ENCODE results near the gene WDR55. TPM values are rescaled to one million over a fixed set of nuclear protein-coding genes. Genes with fewer than 3 reads are reported as not detected.
"Not testable (repeated sequence)": the region's sequence is repeated elsewhere in the genome, so short reads cannot be mapped to it uniquely, and the experiment has no call there.

Gene WDR55
- total RNA-seq, 1 donor from 2014 or later, result 36.9 TPM

DNA sequence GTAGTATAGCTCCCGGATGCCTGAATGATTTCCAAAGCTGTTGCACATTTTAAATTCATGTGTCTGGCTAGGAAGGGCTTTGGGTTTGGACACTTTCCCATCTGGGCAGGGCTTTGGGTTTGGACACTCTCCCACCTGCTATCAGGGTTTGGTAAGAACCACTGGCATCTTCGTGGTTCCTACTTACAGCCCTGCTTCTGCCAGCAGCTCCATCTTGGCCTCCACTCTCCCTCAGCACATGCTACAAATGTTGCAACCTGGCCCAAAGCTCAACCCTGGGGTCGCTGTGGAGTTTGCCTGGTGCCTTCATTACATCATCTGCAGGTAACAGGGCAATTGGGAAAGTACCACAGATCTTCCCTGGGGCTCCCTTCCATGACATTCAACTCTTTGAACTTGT lies 22.0 kb upstream of the WDR55 start:
- intact Hi-C loops (cut with micrococcal nuclease), result no loop called here

DNA sequence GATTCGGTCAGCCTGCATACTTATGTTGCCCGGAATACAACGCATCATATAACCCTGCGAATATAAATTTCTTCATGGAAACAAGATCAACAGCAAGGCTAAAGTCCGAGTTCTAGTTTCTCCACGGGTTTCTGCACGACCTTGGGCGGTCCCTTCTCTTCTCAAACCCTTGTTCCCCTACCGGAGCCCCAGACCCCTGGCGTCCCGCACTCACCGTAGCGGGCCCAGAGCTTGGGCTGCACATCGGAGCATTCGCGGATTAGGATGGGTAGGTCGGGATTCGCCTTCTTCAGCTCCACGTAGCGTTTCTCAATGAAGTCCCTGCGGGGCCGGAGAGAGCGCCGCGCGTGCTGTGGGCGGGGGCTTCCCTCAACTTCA lies 17.7 kb upstream of the WDR55 start:
- intact Hi-C loops (cut with micrococcal nuclease), result loop anchor here (1.0 to 2.0 kb wide), 8 partner anchors 8 to 674 kb away; partner anchors contain the start of genes APBB3, HARS1, HARS2 and SLC35A4

DNA sequence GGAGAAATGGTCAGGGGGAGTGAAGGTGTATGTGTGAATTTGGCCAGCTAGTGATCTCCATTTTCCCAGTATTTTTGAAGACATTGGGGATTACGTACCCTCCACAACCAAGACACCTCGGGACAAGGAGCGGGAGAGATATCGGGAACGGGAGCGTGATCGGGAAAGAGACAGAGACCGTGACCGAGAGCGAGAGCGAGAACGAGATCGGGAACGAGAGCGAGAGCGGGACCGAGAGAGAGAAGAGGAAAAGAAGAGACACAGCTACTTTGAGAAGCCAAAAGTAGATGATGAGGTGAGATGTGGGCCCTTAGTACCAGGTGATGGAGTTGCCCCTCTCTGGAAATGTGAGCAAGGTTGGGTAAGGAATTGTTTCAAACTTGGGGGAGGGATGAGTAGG lies 5.8 kb upstream of the WDR55 start:
- intact Hi-C loops (cut with micrococcal nuclease), result no loop called here

DNA sequence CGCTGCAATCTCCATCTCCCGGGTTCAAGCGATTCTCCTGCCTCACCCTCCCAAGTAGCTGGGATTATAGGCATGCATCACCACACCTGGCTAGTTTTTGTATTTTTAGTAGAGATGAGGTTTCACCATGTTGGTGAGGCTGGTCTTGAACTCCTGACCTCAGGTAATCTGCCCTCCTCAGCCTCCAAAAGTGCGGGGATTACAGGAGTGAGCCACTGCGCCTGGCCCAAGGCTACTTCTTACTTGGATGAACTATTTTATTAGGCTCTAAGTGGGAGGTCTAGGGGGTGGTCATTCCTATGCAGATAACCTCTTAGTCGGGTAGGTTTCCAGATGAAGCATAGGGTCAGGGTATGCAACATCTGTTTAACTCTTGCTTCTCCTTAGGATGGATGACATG lies 4.3 kb upstream of the WDR55 start:
- intact Hi-C loops (cut with micrococcal nuclease), result not testable (repeated sequence)

DNA sequence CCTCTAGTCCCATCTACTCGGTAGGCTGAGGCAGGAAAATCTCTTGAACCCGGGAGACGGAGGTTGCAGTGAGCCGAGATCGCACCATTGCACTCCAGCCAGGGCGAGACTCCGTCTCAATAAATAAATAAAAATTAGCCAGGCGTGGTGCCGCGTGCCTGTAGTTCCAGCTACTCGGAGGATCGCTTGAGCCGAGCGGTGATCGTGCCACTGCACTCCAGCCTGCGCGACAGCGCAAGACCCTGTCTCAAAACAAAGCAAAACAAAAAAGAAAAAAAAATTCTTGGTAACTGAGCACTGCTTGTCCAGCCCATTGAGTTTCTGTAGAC lies 710 bp upstream of the WDR55 start:
- intact Hi-C loops (cut with micrococcal nuclease), result loop anchor here (1.0 kb wide), 7 partner anchors 17 to 263 kb away; partner anchors contain the start of genes ANKHD1, APBB3, HARS1 and HARS2

DNA sequence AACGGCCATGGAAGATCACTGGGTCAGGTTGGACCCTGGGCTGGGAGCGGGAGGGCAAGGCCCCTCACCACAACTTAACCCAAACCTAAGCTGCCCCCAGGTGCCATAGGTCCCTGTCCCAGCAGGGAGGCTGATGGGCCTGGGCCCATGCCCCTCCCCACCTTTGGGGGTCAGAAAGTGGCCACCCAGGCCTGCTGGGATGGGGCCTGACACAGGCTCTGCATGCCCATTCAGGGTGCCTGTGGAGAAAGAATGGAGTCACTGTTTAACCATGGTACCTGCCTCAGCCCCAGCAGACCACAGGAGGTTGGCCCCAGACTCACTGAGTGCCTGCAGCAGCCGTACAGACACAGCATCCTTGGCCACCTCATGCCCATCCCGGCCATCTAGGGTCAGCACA lies 6.3 kb downstream of the WDR55 start:
- intact Hi-C loops (cut with micrococcal nuclease), result not testable (repeated sequence)

DNA sequence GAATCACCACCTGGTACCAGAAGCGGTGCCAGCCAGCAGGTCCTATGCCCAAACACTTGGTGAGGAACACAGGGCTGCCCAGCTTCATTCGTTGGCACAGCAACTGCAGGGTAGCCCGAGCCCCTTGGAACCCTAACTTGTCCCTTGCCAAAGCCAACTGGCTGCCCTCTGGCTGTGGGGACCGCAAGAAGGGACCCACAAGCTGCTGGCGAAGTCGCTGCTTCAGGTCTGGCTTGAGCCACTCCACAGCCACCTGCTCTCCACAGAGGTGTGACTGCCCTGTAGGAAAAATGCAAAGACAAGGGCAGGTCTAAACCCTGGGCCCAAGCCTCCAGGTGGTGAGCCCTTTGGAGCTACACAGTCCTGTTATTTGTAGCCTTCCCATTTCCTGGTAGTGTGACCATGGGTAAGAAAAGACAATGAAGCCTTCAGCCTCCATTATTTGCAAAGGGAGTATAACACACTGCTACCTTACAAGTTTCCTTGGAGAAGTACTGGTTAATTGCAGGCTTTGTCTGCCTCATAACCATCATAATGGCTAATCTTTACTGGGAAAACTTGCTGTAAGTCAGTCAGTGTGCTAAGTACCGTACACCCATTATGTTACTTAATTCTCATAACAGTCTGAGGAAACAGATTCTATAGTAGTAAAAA lies 6.9 kb downstream of the WDR55 start:
- intact Hi-C loops (cut with micrococcal nuclease), result no loop called here

DNA sequence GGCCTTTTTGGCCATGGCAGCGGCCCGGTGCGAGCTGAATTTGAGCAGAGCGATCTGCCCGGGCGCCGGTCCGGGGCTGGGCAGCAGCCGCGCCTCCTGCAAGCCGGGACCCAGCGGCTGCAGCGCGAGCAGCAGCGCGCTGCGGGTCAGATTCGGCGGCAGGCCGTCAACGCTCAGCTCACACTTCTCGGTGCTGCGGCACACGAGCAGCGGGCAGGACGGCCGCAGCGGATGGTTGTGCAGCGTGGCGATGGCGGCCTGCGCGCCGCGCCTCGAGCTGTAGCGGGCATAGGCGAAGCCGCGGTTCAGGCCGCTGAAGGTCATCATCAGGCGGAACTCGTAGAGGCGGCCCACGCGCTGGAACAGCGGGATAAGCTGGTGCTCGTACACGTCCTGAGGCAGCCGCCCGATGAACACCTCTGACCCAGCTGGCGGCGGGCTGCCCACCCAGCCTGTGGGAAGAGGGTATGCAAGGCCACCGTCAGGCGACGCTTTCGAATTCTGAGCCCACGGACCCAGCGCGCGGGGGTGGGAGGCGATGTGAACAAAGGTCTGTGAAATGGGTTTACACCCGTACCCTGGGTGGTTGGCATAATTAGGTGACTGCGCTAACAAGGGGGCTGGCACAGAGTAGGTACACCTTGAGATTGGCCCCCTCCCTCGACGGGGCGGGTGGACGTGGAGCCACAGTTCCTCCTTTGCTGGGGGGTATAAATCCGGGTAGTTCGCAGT lies 7.9 kb downstream of the WDR55 start:
- intact Hi-C loops (cut with micrococcal nuclease), result no loop called here

DNA sequence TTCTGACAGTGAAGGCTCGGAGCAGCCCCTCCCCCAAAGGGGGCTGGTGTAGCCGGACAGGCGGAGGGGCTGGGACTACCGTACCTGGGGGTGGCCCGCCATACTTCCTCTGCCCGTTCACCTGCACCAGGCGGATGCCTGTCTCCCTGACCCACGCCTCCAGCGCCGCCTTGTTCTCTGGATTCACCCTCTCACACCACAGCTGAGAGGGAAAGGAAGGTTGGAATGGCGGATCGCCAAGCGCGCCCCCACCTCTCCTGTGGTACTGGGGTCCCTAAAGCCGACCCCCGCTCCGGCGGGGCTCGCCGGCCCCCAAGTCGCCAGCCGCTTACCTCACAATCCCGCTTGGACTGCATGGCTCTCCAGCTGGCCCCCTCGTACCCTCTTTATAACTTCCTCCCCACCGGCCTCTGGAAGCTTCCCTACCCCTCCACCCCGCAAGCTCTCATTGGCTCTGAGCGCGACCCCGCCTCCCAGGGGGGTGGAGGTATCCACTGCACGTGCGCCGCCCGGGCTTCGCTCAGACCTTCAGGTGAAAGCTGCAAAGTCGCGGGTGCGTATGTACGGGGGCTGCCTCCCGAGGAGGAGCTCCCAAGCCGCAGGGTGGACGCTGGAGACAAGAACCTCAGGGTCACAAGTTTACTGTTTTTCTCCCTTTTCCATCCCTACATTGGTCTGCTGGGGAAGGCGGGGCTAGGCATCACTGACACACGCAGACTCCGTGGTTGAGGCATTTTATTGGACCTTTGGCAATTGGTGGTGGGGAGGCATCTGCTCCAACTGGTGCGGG lies 8.7 kb downstream of the WDR55 start, which contains the start of gene DND1:
Gene DND1 (minus strand): TSS at position 390 of the 790 bp plus-strand sequence. CDS start 34 bp downstream, at position 356.
- intact Hi-C loops (cut with micrococcal nuclease), result no loop called here

DNA sequence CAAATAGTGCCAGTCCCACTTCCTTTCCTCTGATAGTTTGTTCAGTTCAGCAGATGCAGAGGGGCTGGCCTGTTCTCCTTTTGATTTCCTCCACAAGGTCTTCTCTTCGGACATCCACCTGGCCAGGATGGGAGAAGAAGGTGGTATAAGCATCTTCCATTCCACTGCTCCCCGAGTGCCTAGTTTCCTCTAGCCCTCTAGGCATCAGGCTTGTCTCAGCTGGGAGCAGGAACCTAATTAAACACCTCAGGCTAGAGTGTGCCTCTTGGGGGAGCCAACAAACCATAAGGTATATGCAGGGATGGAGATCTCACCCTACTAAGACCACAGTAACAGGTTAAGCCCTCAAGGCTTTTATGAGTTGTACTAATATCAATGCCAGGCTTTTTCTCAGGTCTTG lies 9.5 kb downstream of the WDR55 start:
- intact Hi-C loops (cut with micrococcal nuclease), result no loop called here

DNA sequence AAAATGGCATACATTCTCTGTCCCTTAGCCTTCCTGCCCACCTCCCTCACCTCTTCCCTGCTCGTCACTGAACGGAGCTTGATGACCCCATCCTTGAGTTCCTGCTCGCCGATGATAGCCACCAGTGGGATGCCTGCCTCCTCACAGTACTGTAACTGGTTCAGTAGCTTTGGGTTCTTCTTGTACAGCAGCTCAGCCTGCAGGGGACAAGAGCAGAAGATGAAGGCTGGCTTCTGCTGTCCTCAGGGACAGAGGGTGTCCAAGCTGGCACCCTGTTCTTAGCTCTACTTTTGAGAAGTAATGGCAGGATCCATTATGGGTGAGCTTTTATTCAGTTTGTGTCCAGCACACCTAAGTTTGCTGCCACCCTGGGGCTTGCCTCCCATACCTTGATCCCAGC lies 9.9 kb downstream of the WDR55 start:
- intact Hi-C loops (cut with micrococcal nuclease), result no loop called here

DNA sequence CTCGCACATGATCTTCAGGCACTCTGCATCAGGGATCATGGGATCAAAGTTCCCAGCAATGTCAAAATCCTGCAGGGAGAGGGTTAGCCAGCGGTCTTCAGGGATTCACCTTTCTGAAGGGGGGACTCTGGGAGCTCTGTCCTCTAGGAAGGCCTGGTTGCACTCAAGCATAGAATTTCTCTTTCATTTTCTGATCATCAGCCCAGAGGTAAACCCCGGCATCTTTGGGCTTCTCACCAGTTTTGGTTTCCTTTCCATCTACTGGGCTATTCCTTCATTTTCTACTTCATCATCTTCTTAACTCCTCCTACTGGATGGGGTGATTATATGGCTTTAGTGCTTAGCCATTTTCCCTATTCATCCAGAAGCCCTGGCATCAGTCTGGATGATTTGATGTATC lies 13.2 kb downstream of the WDR55 start:
- intact Hi-C loops (cut with micrococcal nuclease), result no loop called here

DNA sequence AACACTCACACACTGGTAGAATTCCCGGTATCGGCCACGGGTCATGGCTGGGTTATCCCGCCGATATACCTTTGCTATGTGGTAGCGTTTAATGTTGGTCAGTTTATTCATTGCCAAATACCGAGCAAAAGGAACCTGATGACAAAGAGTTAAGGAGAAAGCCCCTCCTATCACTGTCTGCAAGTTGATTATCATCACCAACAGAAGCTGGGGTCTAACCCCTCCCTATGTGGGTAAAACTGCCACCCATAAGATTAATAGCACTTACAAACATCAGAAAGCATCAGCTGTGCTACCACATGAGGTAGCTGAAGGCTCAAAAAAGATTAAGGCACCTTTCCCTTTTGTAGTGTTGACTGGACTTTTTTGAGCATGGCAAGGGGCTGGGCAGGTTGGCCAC lies 14.3 kb downstream of the WDR55 start:
- intact Hi-C loops (cut with micrococcal nuclease), result no loop called here

DNA sequence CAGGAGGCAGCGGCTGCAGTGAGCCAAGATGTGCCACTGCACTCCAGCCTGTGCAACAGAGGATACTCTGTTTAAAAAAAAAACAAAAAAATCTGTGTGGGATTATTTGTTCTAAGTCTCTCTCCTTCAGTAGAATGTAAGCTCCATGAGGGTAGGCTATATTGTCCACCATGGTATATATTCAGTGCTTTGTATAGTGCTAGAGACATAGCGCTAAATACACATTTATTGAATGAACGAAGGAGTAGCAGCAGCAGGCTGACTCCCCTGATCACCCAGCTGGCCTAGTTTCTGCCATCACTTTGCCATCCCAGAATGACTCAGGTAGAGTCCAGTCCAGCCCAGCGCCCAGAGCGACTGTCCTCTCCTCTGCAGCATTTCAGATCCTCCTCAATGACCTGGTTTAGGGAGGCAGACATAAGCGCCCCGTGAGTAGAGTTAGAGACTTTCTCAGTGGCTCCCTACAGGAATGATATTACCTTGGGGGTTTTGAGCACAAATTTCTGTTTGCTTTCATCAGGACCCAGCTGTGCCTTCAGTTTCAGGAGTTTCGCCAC lies 25.8 kb downstream of the WDR55 start:
- intact Hi-C loops (cut with micrococcal nuclease), result no loop called here

DNA sequence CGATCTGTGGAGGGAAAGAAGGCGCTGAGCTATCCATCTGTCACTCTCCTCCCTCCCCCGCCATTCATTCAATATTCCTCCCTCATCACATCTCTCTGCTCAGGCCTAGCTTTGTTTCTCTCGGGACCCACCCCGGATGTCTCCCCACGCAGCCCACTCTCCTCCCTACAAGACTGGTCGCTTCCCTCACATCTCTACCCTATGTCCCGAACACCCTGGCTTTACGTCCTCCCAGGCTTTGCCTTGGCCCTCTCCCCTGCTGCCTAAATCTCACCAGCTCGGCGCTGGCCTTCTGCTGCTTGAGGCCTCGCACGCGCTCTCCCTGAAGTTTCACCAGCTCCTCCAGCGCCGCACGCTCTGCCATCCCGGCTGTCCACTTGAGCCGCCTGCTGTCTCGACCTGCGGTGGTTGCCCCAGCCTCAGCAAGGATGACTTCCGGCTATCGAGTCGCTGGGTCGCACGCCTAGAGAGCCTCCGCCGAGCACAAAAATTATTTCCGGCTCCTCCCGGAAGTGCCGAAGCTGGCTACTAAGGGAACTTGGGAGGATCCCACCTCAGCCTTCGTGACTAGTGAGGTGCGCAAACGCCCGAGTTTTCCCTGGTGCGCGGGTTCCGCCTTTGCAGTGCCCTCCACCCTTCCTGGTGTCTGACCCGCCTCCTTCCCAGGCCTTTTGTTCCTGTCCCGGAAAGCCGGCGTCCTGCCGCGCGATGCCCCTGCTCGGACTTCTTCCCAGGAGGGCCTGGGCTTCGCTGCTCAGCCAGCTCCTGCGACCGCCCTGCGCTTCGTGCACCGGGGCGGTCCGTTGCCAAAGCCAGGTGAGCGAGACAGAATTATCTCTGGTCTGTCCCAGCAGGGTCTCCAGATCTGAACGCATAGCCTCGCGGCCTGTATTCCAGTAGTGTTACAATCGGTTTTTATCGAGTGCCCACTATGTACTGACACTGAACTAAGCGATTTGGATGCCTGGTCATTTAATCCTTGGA lies 26.5 kb downstream of the WDR55 start, which contains the start of the genes HARS1 and HARS2:
Gene HARS1 (minus strand): TSS at position 430 of the 984 bp plus-strand sequence. CDS start 66 bp downstream, at position 364.
Gene HARS2 (plus strand): TSS at position 515 of the 984 bp plus-strand sequence. CDS start 194 bp downstream, at position 709.
- intact Hi-C loops (cut with micrococcal nuclease), result loop anchor here (1.0 kb wide), 5 partner anchors 9 to 52 kb away; partner anchors contain the start of genes IK, NDUFA2, TMCO6 and WDR55

DNA sequence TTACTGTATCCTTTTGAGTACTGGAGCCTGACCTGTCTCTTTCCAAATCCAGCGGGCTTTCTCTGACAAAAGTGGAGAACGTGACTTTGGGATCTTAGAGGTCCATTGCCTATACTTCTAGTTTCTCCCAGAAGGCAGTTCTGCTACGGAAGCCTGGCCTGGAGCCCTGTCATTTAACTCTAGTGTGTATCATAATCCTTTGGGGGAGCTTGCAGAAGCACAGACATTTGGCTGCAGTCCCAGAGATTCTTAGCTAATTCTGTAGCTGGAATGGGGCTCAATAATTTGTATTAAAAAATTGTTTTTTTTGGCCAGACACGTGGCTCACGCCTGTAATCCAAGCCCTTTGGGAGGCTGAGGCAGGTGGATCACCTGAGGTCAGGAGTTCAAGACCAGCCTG lies 29.6 kb downstream of the WDR55 start:
- intact Hi-C loops (cut with micrococcal nuclease), result no loop called here

DNA sequence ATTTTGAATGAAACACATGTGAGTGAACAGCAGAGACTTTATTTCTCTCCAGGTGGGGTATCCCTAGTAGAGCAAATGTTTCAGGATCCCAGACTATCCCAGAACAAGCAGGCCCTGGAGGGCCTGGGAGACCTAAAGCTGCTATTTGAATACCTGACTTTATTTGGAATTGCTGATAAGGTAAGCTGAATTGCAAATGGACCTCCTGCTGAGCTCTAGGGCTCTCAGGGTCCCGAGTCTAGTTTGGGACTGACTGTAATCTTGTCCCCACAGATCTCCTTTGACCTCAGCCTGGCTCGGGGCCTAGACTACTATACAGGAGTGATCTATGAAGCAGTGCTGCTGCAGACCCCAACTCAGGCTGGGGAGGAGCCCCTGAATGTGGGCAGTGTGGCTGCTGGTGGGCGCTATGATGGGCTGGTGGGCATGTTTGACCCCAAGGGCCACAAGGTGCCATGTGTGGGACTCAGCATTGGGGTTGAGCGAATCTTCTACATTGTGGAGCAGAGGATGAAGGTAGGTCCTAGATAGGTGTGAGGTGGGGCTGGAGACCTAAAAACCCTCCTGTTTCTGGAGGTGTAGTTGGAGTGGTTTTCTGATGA lies 32.3 kb downstream of the WDR55 start:
- intact Hi-C loops (cut with micrococcal nuclease), result no loop called here

DNA sequence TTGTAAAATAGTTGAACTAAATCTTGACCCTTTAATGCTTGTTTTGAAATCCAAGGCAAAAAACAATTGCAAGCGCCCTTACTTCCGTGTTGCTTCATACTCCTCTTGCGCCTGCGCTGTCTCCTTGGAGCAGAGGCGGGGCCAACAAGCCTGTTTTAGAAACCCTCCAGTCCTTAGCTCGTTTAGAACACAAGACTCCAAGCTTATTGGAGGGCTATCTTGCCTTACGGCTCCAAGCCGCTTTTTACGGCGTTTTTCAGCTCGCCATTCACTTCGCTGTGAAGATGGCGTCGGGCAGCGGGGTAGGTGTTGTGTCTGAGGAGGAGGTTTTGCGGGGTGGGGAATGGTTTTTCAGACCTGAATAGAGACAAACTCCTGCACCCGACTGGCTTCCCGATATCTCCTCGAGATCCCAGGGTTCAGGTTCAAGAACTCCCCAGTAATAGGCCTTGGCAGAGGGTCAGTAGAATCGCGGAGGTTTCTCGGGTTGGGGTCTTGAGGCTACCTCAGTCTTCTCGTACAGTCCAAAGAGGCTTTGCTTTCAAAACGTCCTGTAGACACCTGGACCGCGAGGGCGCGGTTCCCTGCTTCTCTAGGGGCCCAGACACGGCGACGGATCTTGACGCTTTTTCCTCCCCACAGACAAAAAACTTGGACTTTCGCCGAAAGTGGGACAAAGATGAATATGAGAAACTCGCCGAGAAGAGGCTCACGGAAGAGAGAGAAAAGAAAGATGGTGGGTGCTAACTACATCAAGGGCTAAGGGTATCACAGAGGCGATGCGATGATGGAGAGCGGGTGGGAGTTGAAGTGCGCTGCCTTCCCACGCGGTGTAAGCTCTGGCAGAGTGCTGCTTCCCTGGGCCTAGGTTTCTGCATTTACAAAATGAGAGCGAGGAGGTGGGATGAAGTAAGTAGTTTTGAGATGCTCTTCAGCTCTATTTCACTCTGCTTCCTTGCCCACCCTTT lies 35.8 kb downstream of the WDR55 start, which contains the start of gene ZMAT2:
Gene ZMAT2 (plus strand): TSS at position 271 of the 968 bp plus-strand sequence. CDS start 14 bp downstream, at position 285.
- intact Hi-C loops (cut with micrococcal nuclease), result loop anchor here (1.0 to 2.0 kb wide), 9 partner anchors 9 to 397 kb away; partner anchors contain the start of genes ANKHD1, APBB3, HARS1 and HARS2
